Measurements from ENCODE around the gene DENND1A.

- no peak for TF ChIP-seq POLR2A (IDR thresholded peaks at IDR 0.05)
- no peak for TF ChIP-seq CTCF (IDR thresholded peaks at IDR 0.05)
These were observed 172.0 kb downstream of the DENND1A start for GRCh38 chr9:123757960-123758359.
